ENCODE data around the gene KRTAP13-3.

Gene KRTAP13-3

GRCh38 chr21:30425826-30426225 lies at the start of gene KRTAP13-3:
TSS of gene KRTAP13-3 (minus strand) at chr21:30425926. CDS start at chr21:30425912, 14 bp downstream.
- DNase-seq, result no peak

GRCh38 chr21:30468900-30469714 lies 43.4 kb upstream of the KRTAP13-3 start:
- DNase-seq, result no peak

DNA sequence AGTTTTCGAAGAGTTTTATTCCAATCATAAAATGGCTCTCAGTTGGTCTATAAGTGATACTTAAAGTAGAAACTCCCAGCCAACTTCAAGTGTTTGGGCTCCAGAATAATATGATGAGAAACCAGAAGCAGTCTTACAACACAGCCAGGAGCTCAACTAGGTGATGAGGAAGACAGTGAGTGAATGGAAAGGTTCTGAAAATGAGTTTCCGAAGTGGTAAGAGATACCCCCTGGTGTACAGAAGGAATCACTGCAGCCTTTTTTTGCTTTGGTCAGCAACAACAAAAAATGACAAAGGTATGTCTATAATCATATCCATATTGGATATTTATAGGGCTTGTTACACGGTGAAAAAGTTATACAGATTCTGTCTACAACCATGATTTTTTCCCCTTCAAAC lies 38.0 kb upstream of the KRTAP13-3 start:
- DNase-seq, result peak; percentile 9

DNA sequence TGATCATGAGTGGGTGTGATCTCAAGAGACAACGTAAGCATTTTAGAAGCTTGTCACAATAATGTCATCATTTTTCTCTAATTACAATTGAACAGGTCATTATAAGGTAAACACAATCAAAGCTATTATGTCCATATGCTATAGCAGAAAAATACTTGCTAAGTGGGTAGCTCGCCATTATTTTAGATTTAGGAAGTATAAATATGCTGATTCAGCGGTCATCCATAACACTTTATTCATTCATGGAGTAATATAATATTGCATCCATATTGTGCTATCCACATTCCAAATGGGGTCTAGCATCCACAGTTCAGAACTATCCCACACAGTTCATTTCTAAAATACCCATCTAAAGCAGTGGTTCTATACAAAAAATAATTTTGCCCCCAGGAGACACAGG lies 22.8 kb upstream of the KRTAP13-3 start:
- no peak for DNase-seq

GRCh38 chr21:30447056-30447455 lies 21.3 kb upstream of the KRTAP13-3 start:
- no peak for DNase-seq

GRCh38 chr21:30444204-30444603 lies 18.5 kb upstream of the KRTAP13-3 start:
- no peak for DNase-seq

DNA sequence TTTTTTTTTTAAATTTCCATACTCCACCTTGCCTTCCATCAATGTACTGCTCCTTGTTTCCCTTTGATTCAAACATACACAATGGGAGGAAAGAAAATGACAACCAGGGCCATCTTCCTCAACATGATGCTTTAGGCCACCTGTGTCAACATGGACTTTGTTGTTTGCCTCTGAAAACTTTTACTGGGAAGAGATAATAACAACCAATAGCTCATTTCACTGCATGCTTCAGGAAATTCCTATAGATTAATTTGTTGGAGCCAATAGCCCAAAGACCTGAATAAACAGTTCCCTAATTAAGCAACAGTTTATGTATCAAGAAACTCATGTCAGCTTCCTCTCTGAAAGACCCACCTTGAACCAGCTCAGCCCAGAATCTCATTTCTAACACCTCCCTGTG lies 17.5 kb upstream of the KRTAP13-3 start:
- no peak for DNase-seq

GRCh38 chr21:30439975-30440374 lies 14.2 kb upstream of the KRTAP13-3 start, which contains the start of gene KRTAP15-1:
TSS of gene KRTAP15-1 (plus strand) at chr21:30440275. CDS start at chr21:30440328, 53 bp downstream.
- DNase-seq, result no peak

GRCh38 chr21:30437010-30437565 lies 11.4 kb upstream of the KRTAP13-3 start:
- DNase-seq, result no peak

- peak; percentile 62 for DNase-seq
These were observed 8.4 kb upstream of the KRTAP13-3 start for GRCh38 chr21:30434033-30434631.

GRCh38 chr21:30430170-30430655 lies 4.5 kb upstream of the KRTAP13-3 start, which contains the start of gene KRTAP13-4:
TSS of gene KRTAP13-4 (plus strand) at chr21:30430220. CDS start at chr21:30430276, 56 bp downstream.
- DNase-seq, result no peak

GRCh38 chr21:30426731-30427130 lies 1.0 kb upstream of the KRTAP13-3 start:
- no peak for DNase-seq

DNA sequence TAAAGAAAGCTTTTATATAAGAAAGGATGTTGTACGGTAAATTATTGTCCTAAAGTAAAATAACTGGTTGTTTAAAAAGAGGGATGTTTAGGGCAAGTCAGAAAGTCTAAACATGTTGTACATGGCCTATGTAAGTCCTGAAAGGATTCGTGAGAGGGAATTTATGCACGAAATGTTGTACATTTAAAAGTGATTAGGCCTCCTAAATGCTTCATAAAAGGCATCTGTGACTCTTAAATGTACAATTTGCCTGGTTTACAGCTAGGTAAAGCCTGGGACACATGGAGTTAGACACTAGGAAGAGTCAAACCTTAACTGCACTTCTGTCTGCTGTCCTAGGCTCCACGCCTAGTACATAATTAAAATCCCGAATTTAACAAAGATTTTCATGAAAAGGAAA lies 9.7 kb downstream of the KRTAP13-3 start:
- no peak for DNase-seq

DNA sequence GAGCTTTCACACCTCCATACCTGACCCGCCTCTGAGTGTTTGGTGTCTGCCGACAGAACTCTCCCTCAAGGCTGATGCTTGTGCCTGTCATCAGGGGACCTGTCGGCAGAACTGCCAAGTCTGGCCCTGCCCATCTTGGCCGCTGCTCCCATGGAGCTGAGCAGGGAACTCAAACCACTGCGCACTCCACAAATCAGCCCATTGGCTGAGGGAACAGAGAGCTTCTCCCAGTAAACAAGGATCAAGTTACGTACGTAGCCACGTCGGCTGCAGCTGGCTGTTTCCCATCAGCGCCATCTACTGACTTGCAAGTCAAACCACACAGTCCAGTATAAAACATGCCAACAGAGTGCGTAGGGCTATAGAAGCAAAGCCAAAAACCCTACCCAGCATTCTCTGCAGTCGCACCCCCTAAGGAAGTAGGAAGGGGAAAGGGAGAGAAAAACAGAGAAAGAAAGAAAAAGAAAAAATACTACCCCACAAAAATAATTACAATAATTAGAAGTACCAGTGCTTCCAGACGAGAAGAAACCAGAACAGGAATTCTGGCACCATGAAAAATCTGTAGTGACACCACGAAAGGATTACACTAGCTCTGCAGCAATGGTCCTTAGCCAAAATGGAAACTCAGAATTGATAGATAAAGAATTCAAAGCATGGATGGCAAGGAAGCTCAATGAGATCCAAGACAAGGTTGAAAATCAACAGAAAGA lies 16.8 kb downstream of the KRTAP13-3 start:
- DNase-seq, result peak; percentile 54

DNA sequence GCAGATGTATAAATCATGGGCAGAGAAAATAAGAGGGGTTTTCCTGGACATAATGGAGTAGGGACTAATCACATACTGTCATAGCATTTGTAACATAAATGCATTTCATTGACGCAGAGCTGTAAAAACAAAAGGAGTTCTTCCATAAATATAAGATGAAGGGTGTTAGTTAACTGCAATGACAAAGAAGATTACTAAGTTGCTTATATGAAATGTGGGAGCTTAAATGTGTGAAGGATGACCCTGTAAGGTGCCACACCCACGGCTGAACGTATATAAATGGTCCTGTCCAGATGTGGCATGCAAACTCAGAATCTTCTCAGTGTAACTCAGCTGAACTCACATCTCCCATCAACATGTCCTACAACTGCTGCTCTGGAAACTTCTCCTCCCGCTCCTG lies 30.0 kb downstream of the KRTAP13-3 start, which contains the start of gene KRTAP13-1:
TSS of gene KRTAP13-1 (plus strand) at position 301 of the 400 bp plus-strand sequence. CDS start at position 357, 56 bp downstream.
- DNase-seq, result no peak

DNA sequence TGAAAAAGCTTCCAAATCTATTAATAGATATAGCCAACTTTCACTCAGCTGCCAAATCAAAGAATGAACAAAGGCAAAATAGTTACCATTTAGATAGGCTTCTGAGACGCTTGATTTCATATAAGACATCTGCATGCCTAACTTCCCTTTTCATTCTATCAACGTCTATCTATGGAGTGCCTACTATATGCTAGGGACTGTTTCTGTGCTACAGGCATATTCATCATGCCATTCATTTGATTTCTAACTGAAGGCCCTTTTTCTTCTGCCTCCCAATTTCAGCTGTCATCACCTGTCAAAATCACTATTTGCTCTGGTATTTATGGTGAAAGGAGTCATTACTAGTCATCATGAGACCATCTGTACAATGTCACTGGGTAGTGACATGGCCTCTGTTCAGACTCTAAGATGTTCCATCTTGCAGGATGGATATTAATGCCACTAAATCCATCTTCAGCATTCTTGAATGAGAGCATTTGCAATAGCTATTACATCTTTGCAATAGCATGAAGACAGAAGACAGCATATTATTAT lies 34.2 kb downstream of the KRTAP13-3 start:
- no peak for DNase-seq

GRCh38 chr21:30382201-30382600 lies 43.5 kb downstream of the KRTAP13-3 start:
- no peak for DNase-seq
